ENCODE data around the gene BMF.
A peak's percentile ranks its signal among the peaks of the same experiment; 100 is the strongest.

The BMF gene

DNA sequence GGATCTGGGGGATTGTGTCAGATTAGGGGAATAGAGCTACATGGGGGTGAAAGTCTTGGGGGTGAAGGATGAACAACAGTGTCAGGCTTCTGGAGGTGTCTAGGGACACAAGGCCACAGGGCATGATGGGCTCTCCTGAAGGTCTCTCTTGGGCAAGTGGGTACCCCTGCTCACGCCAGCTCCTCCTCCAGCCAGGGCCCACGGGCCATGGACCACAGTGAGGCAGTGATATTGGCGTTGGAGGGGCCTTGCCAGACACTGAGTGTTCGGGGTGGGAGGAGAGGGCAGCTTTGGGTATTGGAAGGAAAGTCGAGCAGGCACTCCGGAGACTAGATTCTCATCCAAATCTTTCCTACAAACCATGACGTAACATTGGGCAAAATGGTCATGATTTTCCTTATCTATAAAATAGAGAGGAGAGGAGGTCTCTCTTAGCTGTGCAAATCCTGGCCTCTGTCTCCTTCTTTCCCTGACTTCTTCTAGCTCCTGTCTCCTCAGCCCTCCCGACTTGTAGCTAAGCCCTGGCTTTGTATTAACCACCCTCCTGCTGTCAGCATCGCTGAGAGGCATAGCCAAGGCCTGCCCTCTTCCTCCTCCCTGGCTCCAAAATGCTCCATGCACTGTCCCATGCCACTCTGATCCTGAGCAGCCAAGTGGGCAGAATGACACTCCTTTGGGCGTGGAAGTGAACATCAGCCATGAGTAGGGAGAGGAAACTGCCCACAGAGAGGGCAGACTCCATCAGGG is 45.7 kb downstream of the BMF start:
- DNase-seq = no peak

DNA sequence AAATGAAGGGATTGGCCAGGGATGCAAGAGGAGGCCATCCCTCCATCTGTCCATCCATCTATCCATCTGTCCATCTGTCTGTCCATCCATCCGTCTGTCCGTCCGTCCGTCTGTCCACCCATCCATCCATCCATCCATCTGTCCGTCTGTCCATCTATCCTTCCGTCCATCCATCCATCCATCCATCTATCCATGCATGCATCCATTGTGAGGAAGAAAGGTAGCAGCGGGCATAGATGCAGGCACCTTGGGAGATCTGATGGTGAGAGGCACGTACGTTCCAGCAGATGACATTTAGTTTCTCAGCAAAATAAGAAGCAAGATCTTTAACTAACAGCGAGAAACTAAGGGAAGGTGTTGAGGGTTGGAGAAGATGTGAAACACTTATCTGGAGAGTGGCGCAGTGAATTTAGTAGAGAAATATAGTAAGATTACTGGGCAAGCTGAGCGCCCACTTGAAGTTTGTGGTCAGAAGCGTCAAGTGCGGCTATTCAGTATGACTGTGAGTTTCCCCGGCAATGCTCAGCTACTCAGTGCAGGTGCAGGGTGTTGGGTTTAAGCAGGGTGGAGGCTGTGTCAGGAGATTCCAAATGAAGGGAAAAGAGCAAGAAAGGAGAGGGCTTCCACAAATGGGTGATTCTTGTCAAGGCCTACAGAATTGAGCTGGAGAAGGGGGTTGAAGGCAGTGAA is 47.3 kb downstream of the BMF start:
- DNase-seq = no peak

DNA sequence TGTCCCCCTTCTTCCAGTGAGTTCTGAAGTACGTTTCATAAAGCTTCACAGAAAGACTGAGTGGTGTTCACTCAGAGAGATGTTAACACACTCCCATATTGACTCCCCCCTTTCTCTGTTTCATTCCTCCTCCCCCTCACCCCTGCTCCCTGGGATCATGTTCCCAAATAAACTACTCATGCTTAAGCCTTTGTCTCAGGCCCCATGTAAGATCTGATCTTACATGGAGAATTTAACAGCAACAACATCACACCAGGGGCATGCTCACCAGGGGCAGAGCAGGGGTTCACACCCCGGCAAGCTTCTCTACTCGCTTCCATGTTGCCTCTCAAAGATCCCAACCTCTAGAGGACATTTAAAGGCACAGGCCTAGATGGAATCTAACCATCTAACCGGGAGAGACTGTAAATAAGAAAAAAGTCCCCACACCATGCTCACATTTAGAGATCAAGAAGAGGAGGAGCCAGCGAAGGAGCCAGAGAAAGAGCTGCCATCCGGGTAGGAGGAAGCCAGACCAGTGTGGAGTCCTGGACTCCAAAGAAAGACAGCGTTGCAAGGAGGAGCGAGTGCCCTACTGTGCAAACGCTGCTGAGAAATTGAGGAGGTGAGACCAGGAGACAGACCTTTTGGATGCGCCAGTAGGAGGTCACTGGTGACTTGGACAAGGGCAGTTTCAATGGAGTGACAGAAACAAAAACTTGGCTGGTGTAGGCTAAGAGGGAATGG is 48.3 kb downstream of the BMF start:
- DNase-seq = no peak

DNA sequence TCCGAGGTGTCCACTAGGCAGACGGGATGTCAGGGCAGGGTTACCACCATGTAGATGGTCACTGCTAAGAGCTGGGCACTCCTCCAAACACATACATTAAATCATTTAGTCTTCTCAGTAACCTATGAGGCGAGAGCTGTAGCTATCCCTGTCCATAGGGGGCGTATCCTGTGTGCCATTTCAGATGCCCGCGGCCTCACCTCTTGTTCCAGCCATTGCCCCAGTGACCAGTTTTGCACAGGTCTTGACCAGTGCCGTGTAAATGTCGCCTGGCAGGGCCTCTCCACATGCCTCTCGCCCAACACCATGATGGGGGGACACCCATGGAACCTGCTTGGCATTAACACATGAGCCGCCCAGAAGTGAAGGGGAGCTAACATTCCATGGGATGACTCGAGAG is 48.9 kb downstream of the BMF start:
- no peak for DNase-seq

DNA sequence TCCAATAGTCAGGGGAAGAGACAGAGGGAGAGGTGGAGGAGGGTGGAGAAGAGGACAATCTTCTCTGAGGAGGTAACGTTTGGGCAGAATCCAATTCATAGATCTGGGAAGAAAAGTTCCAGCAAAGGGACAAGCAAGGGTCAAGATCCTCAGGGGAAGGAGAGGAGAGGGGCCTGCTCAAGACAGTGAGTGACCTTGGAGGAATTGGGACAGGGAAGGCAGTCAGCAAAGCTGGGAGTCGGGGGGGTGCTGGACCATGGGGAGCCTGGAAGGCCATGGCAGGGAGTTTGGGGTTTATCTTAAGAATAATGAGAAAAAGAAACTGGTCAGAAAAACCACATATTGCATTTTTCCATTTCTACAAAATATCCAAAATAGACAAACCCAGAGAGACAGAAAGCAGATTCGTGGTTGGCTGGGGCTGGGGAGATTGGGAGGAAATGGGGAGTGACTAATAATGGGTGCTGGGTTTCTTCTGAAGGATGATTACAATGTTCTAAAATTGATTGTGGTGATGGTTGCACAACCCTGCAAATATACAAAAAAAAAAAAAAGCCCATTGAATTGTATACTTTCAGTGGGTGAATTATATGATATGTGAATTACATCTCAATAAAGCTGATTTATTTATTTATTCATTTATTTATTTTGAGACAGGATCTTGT is 50.1 kb downstream of the BMF start:
- DNase-seq = no peak

DNA sequence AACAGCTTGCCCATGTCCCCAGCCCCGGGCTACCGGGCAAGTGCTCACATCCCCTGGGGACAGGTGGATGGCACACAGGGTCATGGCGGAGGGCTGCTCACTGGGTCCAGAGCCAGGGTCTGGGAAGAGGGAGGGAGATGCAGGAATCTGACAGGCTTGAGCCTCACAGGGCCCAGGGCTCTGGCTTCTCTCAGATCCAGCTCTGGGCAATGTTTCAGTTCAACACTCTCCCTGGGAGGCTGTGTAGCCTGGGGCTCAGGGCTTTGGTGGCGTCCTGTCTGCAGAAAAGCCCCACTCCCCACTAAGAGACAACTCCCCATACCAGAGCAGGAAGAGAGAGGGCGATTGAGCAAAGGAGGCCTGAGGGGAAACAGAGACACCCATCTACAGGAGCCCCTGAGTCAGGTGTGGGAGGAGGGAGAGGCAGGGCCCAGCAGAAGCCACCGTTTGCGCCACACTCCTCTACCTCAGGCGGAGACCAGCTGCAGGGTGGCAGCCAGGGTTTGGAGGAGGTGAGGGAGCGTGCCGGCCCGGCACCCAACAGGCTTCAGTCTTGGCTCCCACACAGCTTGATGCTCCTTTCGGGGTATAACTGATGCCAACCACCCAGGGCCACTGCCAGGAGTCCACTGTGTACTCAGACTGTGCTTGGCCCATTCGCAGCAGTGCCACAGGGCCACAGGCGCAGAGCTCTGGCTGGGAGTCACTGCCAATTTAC is 52.9 kb downstream of the BMF start:
- no peak for DNase-seq

DNA sequence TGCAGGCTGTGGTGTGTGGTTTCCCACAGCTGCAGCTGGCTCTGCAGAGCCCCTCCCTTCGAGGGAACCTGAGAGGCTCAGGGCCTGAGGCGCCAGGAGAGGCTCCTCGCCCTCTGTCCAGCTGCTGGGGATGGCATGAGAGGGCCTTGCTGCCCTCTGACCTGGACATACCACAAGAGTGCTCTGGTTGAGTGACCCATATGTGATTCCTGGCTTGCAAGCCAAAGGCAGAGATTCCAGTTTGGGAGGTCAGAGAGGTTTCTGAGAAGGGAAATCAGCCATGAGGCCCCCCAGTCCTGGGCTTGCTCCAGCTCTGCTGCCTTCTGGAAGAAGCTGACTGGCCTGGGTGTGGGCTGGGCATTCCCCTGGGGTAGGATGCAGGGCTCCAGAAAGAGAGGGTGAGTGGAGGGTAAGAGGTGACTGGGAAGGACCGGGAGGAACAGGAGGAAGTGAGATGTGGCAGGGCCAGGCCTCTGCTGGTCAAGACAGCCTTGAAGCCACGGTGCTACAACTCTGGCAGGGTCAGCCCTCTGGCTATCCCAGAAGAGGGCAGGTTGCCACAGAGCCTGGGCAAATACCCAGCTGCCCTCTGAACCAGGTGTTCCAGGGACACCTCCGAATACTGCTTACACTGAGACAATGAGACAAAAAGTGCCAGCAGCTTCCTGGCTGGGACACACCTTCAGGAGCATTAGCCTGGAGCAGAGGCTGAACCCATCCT is 53.7 kb downstream of the BMF start:
- DNase-seq = no peak

DNA sequence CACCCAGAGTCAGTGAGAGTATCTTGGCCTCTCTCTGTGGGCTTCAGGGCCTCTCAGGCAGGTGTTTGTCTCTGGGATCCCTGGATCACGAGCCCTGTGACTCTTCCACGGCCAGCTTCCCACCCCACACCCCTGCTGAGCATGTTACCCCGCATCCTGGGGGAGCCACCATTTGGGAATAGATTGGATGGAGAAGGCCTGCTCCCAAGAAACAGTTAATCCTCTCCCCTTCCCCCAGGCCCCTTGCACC is 54.1 kb downstream of the BMF start:
- no peak for DNase-seq

DNA sequence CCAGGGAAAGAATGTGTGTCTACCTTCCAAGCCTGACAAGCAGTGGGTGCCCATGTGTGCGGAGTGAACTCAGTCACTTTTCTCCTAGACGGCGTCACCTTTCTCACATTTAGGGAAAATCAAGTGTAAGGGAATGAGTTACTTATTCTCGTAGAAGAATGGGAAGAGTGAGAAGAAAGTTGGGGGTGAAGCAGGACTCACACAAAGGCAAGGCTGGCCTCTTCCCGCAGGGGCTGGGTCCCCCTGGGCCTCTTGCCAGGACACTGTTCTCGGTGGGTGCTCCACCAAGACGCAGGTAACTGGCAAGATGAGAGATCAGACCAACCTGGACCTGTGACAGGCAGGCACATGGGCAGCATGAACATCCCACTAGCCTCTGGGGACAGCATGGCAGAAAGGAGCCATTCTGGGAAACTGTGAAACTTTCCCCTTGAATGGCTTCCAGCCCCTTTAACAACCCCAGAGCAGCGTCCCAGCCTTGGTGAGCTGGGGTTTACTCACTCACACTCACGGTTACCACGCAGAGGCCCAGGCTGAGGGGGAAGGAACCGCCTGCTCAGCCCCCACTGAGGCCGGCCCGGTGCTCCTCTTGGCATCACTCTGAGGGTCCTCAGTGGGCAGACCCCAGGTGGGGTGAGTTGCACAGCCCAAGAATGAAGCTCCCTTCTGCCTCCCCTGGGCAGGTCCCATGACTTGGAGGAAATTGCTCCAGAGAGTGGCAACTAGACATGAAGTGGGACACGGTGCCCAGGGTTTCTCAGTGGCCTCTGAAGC is 54.7 kb downstream of the BMF start:
- no peak for DNase-seq

DNA sequence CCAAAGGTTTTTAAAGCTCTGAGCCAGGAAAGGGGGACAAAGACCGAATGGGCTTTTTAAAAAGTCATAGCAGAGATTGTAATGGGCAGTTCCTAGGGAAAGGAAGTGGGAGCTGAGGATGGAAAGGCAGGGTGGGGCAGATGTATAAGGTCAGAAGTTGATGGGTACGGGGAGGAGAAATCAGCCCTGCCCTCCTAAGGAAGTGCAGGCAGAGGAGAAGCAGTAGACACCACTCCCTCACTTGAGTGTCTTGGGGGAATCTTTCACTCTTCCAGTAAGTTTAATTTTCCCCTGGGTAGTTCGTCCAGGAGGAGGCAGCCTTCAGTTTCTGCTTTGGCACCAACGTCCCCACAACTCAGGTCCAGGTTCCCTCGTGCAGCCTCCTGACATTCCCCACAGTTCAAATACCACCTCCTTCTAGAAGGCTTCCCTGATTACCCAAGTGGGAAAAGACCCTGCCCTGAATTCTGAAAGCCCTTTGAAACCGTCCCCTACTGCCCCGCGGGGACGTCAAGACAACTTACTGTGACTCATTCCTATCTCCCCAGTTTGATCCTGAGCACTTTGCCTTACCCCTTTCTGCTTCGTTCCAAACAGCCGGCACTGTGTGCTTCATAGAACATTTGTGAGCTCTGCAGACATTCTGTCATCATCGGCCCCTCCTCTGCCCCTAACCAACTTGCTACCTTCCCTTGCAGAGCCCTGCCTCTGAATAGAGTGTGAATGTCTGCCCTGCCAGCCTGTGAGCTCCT is 55.4 kb downstream of the BMF start:
- no peak for DNase-seq

DNA sequence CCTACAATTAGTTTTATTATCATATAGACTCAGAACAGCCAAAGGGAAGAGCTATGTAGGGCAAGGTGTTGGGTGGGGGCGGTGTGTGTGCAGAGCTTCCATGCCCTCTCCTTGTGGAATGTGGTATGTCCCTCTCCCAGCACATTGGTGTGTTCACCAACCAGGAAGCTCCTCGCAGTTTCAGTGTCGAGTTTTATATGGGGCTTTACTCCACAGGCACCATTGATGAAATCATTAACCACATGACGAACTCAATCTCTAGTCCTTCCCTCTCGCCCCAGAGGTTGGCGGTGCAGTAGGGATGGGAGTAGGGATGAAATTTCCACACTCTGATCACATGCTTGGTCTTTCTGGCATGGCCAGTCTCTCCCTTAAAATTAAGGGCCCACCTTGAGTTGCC is 56.1 kb downstream of the BMF start:
- no peak for DNase-seq

DNA sequence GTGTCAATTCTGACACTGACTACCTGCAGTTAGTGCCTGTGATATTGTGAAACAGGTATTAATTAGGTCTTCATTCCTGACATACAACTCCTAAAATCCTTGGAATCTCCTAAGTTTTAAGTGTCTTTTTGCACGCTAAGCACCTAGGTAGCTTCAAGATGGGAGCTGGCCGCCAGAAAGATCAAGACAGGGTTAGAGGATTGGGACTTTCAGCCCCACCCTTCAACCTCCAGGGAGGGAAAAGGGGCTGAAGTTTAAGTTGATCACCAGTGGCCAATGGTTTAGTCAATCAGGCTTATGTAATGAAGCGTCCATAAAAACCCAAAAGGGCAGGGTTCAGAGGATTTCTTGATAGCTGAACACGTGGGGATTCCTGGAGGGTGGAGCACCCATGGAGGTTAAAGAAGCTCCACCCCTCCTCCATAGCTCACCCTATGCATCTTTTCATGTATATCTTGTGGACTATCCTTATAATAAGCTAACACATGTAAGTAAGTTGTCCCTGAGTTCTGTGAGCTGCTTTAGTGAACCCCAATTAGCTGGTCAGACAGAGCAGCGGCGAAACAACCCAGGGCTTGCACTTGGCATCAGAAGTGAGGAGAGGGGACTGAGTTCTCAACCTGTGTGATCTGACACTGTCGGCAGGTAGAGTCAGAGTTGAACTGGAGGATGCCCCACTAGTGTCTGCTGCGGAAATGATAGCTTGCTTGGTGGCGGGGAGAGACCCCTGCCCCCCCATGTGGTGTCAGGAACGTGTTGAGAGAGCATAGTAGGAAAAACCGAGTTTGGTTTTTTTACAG is 56.9 kb downstream of the BMF start:
- DNase-seq = no peak

DNA sequence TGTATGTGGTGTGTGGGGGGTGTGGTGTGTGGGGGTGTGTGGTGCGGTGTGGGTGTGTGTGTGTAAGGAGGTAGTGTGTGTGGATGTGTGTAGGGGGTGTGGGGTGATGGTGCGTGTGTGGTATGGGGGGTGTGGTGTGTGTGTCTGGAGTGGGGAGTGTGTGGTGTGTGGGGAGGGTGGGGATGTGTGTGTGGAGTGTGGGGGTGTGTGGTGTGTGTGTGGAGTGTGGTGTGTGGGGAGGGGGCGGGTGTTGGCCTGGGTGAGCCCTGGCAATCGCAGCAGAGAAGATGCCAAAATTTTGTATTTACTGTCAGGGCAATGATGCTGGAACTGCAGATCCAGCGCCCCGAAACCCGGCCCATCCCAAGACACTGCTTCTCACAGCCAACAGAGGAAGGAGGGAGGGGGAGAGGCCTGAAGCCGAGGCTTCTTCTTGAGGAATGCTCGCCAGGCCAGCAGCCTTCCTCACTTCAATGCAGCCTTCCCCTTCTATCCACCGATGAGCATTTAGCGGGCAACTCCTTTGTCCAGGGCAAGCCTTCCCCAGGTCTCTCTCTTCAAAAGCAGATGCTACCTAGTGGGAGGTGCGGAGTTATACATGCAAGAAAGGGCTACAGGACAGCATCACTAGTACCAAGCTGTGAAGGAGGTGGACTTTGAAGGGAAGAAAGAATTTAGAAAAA is 57.8 kb downstream of the BMF start:
- no peak for DNase-seq

DNA sequence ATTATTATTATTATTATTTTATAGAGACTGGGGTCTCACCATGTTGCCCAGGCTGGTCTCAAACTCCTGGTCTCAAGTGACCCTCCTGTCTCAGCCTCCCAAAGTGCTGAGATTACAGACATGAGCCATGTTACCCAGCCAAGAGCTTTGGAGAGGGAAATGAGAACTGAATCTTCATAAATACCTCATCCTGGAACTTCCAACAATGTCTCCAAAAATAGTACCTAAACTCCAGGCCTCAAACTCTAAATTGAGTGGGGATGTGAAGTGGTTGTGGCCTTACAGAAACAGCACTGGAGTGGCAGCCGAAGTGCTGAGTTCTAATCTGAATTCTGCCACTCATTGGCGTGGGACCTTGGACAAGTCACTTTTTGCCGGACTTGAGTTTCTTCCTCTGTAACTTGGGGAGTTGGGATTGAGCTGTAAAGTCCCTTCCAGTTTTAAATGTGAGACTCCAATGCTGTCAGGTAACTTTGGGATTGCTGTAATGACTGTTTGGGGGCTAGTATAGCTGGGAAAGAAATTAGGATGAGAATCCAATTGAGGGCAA is 59.7 kb downstream of the BMF start:
- DNase-seq = no peak

DNA sequence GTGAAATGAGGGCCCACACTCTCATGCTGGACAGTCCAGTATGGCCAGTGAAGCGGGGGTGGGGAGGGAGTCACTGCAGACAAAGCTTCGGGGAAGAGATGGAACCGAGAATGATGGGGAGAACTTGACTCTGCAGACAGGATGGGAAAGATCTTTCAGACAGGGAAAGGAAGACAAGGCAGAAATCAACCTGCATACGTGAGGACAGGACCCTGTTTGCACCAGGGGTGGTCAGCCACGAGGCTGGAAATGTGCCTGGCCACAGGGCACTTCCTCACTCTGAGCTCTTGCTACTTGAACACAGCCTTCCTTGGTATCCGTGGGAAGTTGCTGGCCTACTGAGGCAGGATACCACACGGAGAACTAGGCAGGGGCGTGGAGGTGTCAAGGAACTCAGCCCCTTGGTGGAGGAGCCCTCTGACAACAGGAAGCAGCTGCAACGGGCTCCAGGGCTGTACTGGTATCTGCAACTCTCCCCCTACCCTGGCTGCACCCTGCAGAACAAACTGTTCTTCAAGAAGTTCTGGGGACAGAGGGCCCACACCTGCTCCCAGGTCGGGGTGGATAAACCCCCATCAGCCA is 60.4 kb downstream of the BMF start:
- DNase-seq = no peak

DNA sequence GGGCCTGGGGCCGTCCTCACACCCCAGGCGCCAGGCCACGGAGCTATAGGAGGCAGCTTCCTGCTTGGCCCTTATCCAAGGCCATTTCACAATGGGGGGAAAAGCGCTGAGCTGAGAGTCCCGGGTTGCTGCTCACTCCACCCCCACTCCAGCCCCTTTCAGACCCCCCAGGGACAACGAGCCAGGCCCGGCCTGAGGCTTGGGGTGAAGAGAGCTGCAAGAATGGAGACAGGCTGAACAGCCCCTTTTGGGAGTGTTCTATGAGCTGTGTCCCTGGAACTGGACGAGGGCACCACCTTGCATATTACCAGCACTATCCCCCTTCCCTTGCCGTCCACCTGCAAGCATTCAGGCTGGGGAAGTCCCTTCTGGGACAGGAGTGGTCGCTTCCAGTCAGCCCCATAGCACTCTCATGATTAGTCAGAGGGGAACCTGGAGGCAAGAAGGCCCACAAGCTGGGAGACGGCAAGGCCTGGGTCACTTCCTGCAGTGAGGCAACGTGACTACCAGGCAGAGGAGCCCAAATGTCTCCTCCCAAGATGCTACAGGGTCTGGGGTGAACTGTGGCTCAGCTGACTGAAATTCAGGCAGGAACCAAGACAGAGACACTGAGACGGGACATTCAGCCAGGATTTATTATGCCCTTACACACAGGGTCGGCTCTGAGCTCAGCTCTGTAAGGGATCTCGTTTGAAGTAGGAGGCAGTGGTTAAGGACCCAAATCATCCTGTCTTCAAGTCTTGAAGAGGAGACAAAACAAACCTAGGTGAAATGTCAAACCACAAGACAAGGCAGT is 61.1 kb downstream of the BMF start:
- peak in 1 of 2 experiments; percentile 6 for DNase-seq

DNA sequence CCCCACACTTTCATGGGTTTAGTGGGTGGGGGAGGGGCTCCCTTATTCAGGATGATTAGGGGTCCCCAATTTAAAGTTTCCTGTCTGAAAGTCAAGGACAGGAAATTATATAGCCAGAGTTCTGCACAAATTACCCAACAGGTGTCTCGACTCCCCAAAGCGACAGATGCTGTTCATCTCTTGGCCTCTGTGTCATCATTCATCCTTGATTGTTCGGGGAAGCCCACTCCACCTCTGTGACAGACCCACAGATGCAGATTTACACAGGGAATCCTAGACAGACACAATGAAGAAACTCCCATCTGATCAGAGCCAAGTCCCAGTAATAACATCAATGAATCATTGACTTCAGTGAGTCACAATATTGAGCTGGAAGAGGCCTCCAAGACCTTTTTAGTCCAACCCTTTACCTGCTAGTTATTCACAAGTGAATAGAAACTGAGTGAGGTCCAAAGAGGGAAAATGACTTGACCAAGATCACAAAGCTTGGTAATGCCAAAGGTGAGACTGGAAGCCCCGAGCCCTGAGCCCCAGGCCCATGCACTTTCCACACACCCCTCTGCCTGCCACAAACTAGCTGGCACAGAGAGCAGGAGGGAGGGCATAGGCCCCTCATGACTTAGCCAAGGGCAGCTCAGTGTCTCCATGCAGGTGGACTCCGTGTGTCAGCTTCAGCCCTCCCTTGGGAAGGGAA is 61.8 kb downstream of the BMF start:
- DNase-seq = peak in 1 of 2 experiments; percentile 13

All from SW 1271 (cell line).